IMR-90 (cell line): Measurements from ENCODE around the gene APBB1IP. TPM values are rescaled to one million over a fixed set of nuclear protein-coding genes. Genes with fewer than 3 reads are reported as not detected.

Experiments
- ATAC-seq: fragments of 200-7000 bp; cut with Tn5 transposase; 2 replicates; pipeline ENCODE4 v1.9.1; 2020; ENCODE audit warnings: low read depth, mild to moderate bottlenecking, moderate library complexity
- BruUV-seq: library from RNA; stranded (reverse); fragments of 400-500 nt; replicated peaks from 2 replicates; lab custom pipeline; 2021; lab: Mats Ljungman, UMichigan
- CTCF ChIA-PET: fragments of 300-600 bp; formaldehyde crosslinking; extraction: SDS; loops from one replicate; lab custom pipeline; 2021; ENCODE audit warnings: antibody characterized with exemption; lab: Yijun Ruan, JAX
- POLR2A ChIA-PET: fragments of 300-600 bp; sonication (Branson Sonifier 250); formaldehyde crosslinking; loops from one replicate; lab custom pipeline; 2022; ENCODE audit warnings: antibody characterized with exemption; ENCODE audit not compliant: unreplicated experiment; lab: Charles Lee
- DNase-seq: peaks from one replicate; pipeline ENCODE4 v3.0.0; 2013
- H2AFZ ChIP-seq: replicated peaks from 2 replicates; pipeline ENCODE3; 2013; ENCODE audit warnings: low read length, mild to moderate bottlenecking; ENCODE audit not compliant: poor library complexity
- H2AK5ac ChIP-seq: 2 replicates; pipeline ENCODE4 v1.6.1; 2013; ENCODE audit warnings: low read depth, low read length, inconsistent platforms
- H2AK9ac ChIP-seq: replicated peaks from 2 replicates; pipeline ENCODE3; 2013; ENCODE audit warnings: mild to moderate bottlenecking, low read depth, low read length, moderate library complexity; ENCODE audit not compliant: poor library complexity
- H2BK120ac ChIP-seq: 2 replicates; pipeline ENCODE4 v1.6.1; 2013; ENCODE audit warnings: low read depth, low read length, inconsistent platforms
- H2BK15ac ChIP-seq: 3 replicates; pipeline ENCODE4 v1.6.1; 2013; ENCODE audit warnings: low read depth, low read length, inconsistent platforms
- H2BK20ac ChIP-seq: 2 replicates; pipeline ENCODE4 v1.6.1; 2013; ENCODE audit warnings: low read depth, mild to moderate bottlenecking, inconsistent platforms, low read length, moderate library complexity
- H2BK5ac ChIP-seq: 2 replicates; pipeline ENCODE4 v1.6.1; 2013; ENCODE audit warnings: mild to moderate bottlenecking, low read depth, low read length, inconsistent platforms; ENCODE audit not compliant: poor library complexity, severe bottlenecking
- H3K14ac ChIP-seq: replicated peaks from 2 replicates; pipeline ENCODE4 v1.6.1; 2013; ENCODE audit warnings: low read depth, low read length, inconsistent platforms
- H3K18ac ChIP-seq: 2 replicates; pipeline ENCODE4 v1.6.1; 2013; ENCODE audit warnings: low read depth, low read length, control low read depth
- H3K23ac ChIP-seq: 2 replicates; pipeline ENCODE4 v1.6.1; 2013; ENCODE audit warnings: low read depth, low read length, inconsistent platforms
- H3K27ac ChIP-seq: 2 replicates; pipeline ENCODE4 v1.5.1; 2013; ENCODE audit warnings: mild to moderate bottlenecking, control low read depth, low read length; ENCODE audit not compliant: insufficient read depth
- H3K27me3 ChIP-seq: 2 replicates; pipeline ENCODE4 v1.6.1; 2013; ENCODE audit warnings: low read length; ENCODE audit not compliant: control insufficient read depth, insufficient read depth
- H3K36me3 ChIP-seq: 2 replicates; pipeline ENCODE4 v1.6.1; 2013; ENCODE audit warnings: low read length, mixed read lengths; ENCODE audit not compliant: control insufficient read depth, insufficient read depth
- H3K4ac ChIP-seq: 2 replicates; pipeline ENCODE4 v1.6.1; 2013; ENCODE audit warnings: low read depth, low read length, inconsistent platforms
- H3K4me1 ChIP-seq: 2 replicates; pipeline ENCODE4 v1.6.1; 2013; ENCODE audit warnings: low read length, mixed read lengths; ENCODE audit not compliant: control insufficient read depth, insufficient read depth
- H3K4me2 ChIP-seq: 2 replicates; pipeline ENCODE4 v1.6.1; 2013; ENCODE audit warnings: low read depth, mild to moderate bottlenecking, control low read depth, low read length, moderate library complexity
- H3K4me3 ChIP-seq: 2 replicates; pipeline ENCODE4 v1.5.1; 2013; ENCODE audit warnings: low read depth, mild to moderate bottlenecking, control low read depth, low read length, moderate library complexity; ENCODE audit not compliant: insufficient read depth
- H3K56ac ChIP-seq: 2 replicates; pipeline ENCODE4 v1.6.1; 2013; ENCODE audit warnings: low read length, inconsistent platforms; ENCODE audit not compliant: insufficient read depth; ENCODE audit errors: extremely low read depth
- H3K79me1 ChIP-seq, 2 experiments: 2 replicates each; pipeline ENCODE4 v1.6.1; 2013; ENCODE audit warnings: low read length in 2 of 2, inconsistent platforms in 1 of 2, low read depth in 1 of 2
- H3K9ac ChIP-seq: 2 replicates; pipeline ENCODE4 v1.6.1; 2013; ENCODE audit warnings: low read depth, low read length, control low read depth
- H3K9me1 ChIP-seq: 2 replicates; pipeline ENCODE4 v1.6.1; 2013; ENCODE audit warnings: low read length, inconsistent platforms; ENCODE audit not compliant: insufficient read depth
- H3K9me3 ChIP-seq: 2 replicates; pipeline ENCODE4 v1.6.1; 2013; ENCODE audit warnings: low read length; ENCODE audit not compliant: control insufficient read depth, insufficient read depth
- H4K20me1 ChIP-seq: 2 replicates; pipeline ENCODE4 v1.6.1; 2013; ENCODE audit warnings: low read length, inconsistent platforms; ENCODE audit not compliant: insufficient read depth
- H4K5ac ChIP-seq: 2 replicates; pipeline ENCODE4 v1.6.1; 2013; ENCODE audit warnings: mild to moderate bottlenecking, low read depth, low read length, control low read depth
- H4K8ac ChIP-seq, 2 experiments: 2 replicates each; pipeline ENCODE4 v1.6.1; 2013; ENCODE audit warnings: low read depth in 2 of 2, low read length in 2 of 2, control low read depth in 1 of 2, inconsistent platforms in 1 of 2
- H4K91ac ChIP-seq: 2 replicates; pipeline ENCODE4 v1.6.1; 2013; ENCODE audit warnings: low read depth, low read length, inconsistent platforms; ENCODE audit not compliant: insufficient read depth
- CEBPB ChIP-seq: IDR thresholded peaks from 2 replicates; pipeline ENCODE4 v1.6.1; 2012; ENCODE audit warnings: low read depth, low read length, improper control_type of control experiment
- CHD1 ChIP-seq: IDR thresholded peaks from 2 replicates; pipeline ENCODE4 v1.6.1; 2012; ENCODE audit warnings: low read depth, low read length, improper control_type of control experiment
- NFE2L2 ChIP-seq: fragments of 150-350 bp; IDR thresholded peaks from 2 replicates; pipeline ENCODE4 v1.6.1; 2016; ENCODE audit warnings: low read depth, mild to moderate bottlenecking, low read length
- POLR2A ChIP-seq: IDR thresholded peaks from 2 replicates; pipeline ENCODE4 v1.6.1; 2012; ENCODE audit warnings: mild to moderate bottlenecking, low read depth, low read length
- RCOR1 ChIP-seq: IDR thresholded peaks from 2 replicates; pipeline ENCODE4 v1.6.1; 2012; ENCODE audit warnings: mild to moderate bottlenecking, low read length, improper control_type of control experiment; ENCODE audit not compliant: insufficient replicate concordance
- SMC3 ChIP-seq: fragments of 150-350 bp; IDR thresholded peaks from 2 replicates; pipeline ENCODE4 v1.6.1; 2016; ENCODE audit warnings: low read depth, mild to moderate bottlenecking, antibody characterized with exemption, low read length, moderate library complexity
- WGBS, 2 experiments: methylation state at CpG; one replicate each; pipeline versions ENCODE4 v1.1.5 to v1.1.7; 2013; ENCODE audit warnings: missing lambda C conversion rate in 2 of 2; ENCODE audit not compliant: insufficient read length in 1 of 2; ENCODE audit errors: extremely low coverage in 2 of 2; 5-methylcytosine and 5-hydroxymethylcytosine counted together
- dilution Hi-C: fragments of 300-500 bp; cut with HindIII; formaldehyde crosslinking; loops from one replicate; pipeline ENCODE4 v1.14.3; 2018; ENCODE audit warnings: low sequenced_read_pairs; ENCODE audit not compliant: unreplicated experiment
- in situ Hi-C: fragments of 300-500 bp; cut with MboI; formaldehyde crosslinking; loops from 3 replicates; pipeline ENCODE4 v1.14.3; 2019; ENCODE audit warnings: low sequenced_read_pairs, inconsistent platforms, mixed read lengths
- intact Hi-C: fragments of 100-400 bp; cut with micrococcal nuclease; formaldehyde crosslinking; loops from 2 replicates; pipeline ENCODE4 v1.10.0; 2022
- microRNA-seq, 2 experiments: library from miRNA; stranded (forward) in 1 of 2; unstranded in 1 of 2; fragments of 10-50 nt in 1 of 2; fragments of <30 nt in 1 of 2; gene quantifications in 1 of 2; microRNA quantifications in 1 of 2; one replicate each; pipeline versions ENCODE3 to v1.1.0; 2013 to 2020; ENCODE audit not compliant: insufficient read depth in 1 of 2, insufficient read length in 1 of 2, unreplicated experiment in 1 of 2
- polyA plus RNA-seq, 3 experiments: library from polyadenylated mRNA; depleted of rRNA; stranded (reverse); fragments of >200 nt; gene quantifications; 2 replicates each; pipeline ENCODE4 v1.2.3, GENCODE V29; 2012; ENCODE audit warnings: low replicate concordance in 1 of 3
- small RNA-seq, 5 experiments: library from RNA; depleted of rRNA; stranded (forward); fragments of <200 nt; gene quantifications; one replicate each; pipeline ENCODE3, GENCODE V24; 2012
- total RNA-seq: library from RNA; depleted of rRNA; stranded (reverse); fragments of >200 nt; gene quantifications from 2 replicates; pipeline ENCODE4 v1.2.3, GENCODE V29; 2012; rRNA removed
- TF ChIP-seq, protein P1 (sequence below): fragments of 150-350 bp; IDR thresholded peaks from 2 replicates; pipeline ENCODE4 v1.6.1; 2016; ENCODE audit warnings: low read depth, mild to moderate bottlenecking, low read length, moderate library complexity, borderline replicate concordance

Gene APBB1IP
- total and polyA plus RNA-seq, 2 of the 4 experiments (the other 2 are of a cell fraction): not detected

GRCh38 chr10:26612151-26612915 lies 174.2 kb downstream of the APBB1IP start:
- in situ Hi-C loops: no loop called here
- Histone ChIP-seq H3K4me1 (no peaks in the 10 kb centered on the region), H2AK9ac (no peak overlapping the region), H3K9me3 (no peaks in the 10 kb centered on the region), H2AK5ac (no peak overlapping the region), H2BK120ac (no peak overlapping the region), H3K23ac (no peak overlapping the region), H3K9me1 (no peaks in the 10 kb centered on the region), H4K20me1 (no peaks in the 10 kb centered on the region), H4K5ac (no peak overlapping the region), H2BK5ac (no peak overlapping the region), H3K79me1 (no peaks in the 10 kb centered on the region), H2BK15ac (no peak overlapping the region), H3K36me3 (no peaks in the 10 kb centered on the region), H3K4ac (no peak overlapping the region), H3K27me3 (no peaks in the 10 kb centered on the region), H2BK20ac (no peak overlapping the region), H2AFZ (no peak overlapping the region), H3K27ac (no peak overlapping the region), H3K56ac (no peak overlapping the region), H4K8ac (no peak overlapping the region), H3K4me3 (no peak overlapping the region), H3K14ac (no peak overlapping the region), H3K4me2 (no peak overlapping the region), H3K18ac (no peak overlapping the region), H3K9ac (no peak overlapping the region), H4K91ac (no peak overlapping the region)
- BruUV-seq: no TSS peak
- DNase-seq: no peak
- intact Hi-C loops: no loop called here
- POLR2A ChIA-PET: no interaction called here
- ATAC-seq: no peak
- dilution Hi-C loops: no loop called here
- CTCF ChIA-PET: interaction anchor here (0.6 to 0.8 kb wide), 2 partner anchors 15 to 270 kb away, joined by 3 to 5 read pairs; no protein-coding TSS in a partner anchor
- TF ChIP-seq, protein P1, sequence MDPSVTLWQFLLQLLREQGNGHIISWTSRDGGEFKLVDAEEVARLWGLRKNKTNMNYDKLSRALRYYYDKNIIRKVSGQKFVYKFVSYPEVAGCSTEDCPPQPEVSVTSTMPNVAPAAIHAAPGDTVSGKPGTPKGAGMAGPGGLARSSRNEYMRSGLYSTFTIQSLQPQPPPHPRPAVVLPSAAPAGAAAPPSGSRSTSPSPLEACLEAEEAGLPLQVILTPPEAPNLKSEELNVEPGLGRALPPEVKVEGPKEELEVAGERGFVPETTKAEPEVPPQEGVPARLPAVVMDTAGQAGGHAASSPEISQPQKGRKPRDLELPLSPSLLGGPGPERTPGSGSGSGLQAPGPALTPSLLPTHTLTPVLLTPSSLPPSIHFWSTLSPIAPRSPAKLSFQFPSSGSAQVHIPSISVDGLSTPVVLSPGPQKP: no peak
- no peak for TF ChIP-seq RCOR1
- no peak for TF ChIP-seq NFE2L2
- TF ChIP-seq CHD1: no peak
- no peak for TF ChIP-seq SMC3
- no peak for TF ChIP-seq POLR2A
- no peak for TF ChIP-seq CEBPB
- WGBS, 2 experiments: no CpG with 5 or more reads among the region's 5 CpGs

Small RNA genes within 50 kb of the gene (microRNA-seq; reads per million reads assigned to microRNA genes)
- not detected for gene RNA5SP307 (ENCODE audit: insufficient read depth, insufficient read length)

Small RNA genes within 50 kb of the gene (small RNA-seq; reads per million reads assigned to genes)
- 0 to 0.76 (median 0.34) reads per million in 5 experiments for gene RNA5SP307

Other genes starting within 250 kb of the APBB1IP start
- not detected in 2 replicates for gene GAD2, start 221.6 kb upstream of the APBB1IP start, total RNA-seq
- not detected in 2 replicates for gene GAD2, start 221.6 kb upstream of the APBB1IP start, polyA plus RNA-seq (2012; rRNA removed)